HK-2 (cell line): Measurements from ENCODE around the gene OXTR.

Experiments
- DNase-seq: peaks from one replicate; pipeline ENCODE4 v3.0.0-alpha.2; 2018; ENCODE audit not compliant: unreplicated experiment

OXTR gene

GRCh38 chr3:8767667-8768363, 1.6 kb downstream of the OXTR start:
- no peak for DNase-seq

GRCh38 chr3:8767256-8767666, 2.2 kb downstream of the OXTR start:
- DNase-seq = no peak

- DNase-seq = no peak
These were observed 3.3 kb downstream of the OXTR start for GRCh38 chr3:8766148-8766547.

GRCh38 chr3:8765528-8765927, 3.9 kb downstream of the OXTR start:
- DNase-seq = no peak

- no peak for DNase-seq
These were observed 4.9 kb downstream of the OXTR start for GRCh38 chr3:8764528-8764927.

GRCh38 chr3:8762607-8763377, 6.6 kb downstream of the OXTR start:
- no peak for DNase-seq

GRCh38 chr3:8761866-8762265, 7.5 kb downstream of the OXTR start:
- DNase-seq = no peak

- no peak for DNase-seq
These were observed 8.9 kb downstream of the OXTR start for GRCh38 chr3:8760506-8760905.

GRCh38 chr3:8760091-8760490, 9.3 kb downstream of the OXTR start:
- no peak for DNase-seq

- DNase-seq = no peak
These were observed 10.2 kb downstream of the OXTR start for GRCh38 chr3:8759038-8759707.

GRCh38 chr3:8757551-8758518, 11.6 kb downstream of the OXTR start:
- DNase-seq = peak; percentile 68

- no peak for DNase-seq
These were observed 12.7 kb downstream of the OXTR start for GRCh38 chr3:8756671-8757070.

GRCh38 chr3:8755564-8756237, 13.7 kb downstream of the OXTR start:
- no peak for DNase-seq

GRCh38 chr3:8755097-8755496, 14.3 kb downstream of the OXTR start:
- no peak for DNase-seq

GRCh38 chr3:8752832-8753231, 16.6 kb downstream of the OXTR start:
- DNase-seq = no peak

- no peak for DNase-seq
These were observed 20.1 kb downstream of the OXTR start for GRCh38 chr3:8749316-8749715.

- no peak for DNase-seq
These were observed 22.6 kb downstream of the OXTR start for GRCh38 chr3:8746780-8747345.

- DNase-seq = no peak
These were observed 23.6 kb downstream of the OXTR start for GRCh38 chr3:8745619-8746370.

- no peak for DNase-seq
These were observed 25.5 kb downstream of the OXTR start for GRCh38 chr3:8743911-8744310.

GRCh38 chr3:8743021-8743601, 26.3 kb downstream of the OXTR start:
- DNase-seq = no peak
